GM23248 (cell line): ENCODE measurements around the gene MNAT1. TPM values are rescaled to one million over a fixed set of nuclear protein-coding genes. Genes with fewer than 3 reads are reported as not detected.

ENCODE experiments used
- DNase-seq: peaks from one replicate; pipeline ENCODE4 v3.0.0-alpha.2; 2015
- H2AFZ ChIP-seq: fragments of 200-600 bp; sonication (generic); 2 replicates; pipeline ENCODE4 v1.6.1; 2016; ENCODE audit warnings: antibody characterized with exemption
- H3F3A ChIP-seq: fragments of 200-600 bp; sonication (generic); 2 replicates; pipeline ENCODE4 v1.6.1; 2016; ENCODE audit warnings: mild to moderate bottlenecking, antibody characterized with exemption, mixed run types; ENCODE audit not compliant: insufficient read depth
- H3K27ac ChIP-seq: fragments of 200-600 bp; sonication (generic); 2 replicates; pipeline ENCODE4 v1.5.1; 2016; ENCODE audit warnings: mild to moderate bottlenecking
- H3K27me3 ChIP-seq: fragments of 200-600 bp; sonication (generic); replicated peaks from 2 replicates; pipeline ENCODE4 v1.6.1; 2016; ENCODE audit warnings: mild to moderate bottlenecking; ENCODE audit not compliant: insufficient read depth
- H3K36me3 ChIP-seq: fragments of 200-600 bp; sonication (generic); 2 replicates; pipeline ENCODE4 v1.6.1; 2016; ENCODE audit warnings: low read depth, mild to moderate bottlenecking
- H3K4me1 ChIP-seq: fragments of 200-600 bp; sonication (generic); 2 replicates; pipeline ENCODE4 v1.6.1; 2016; ENCODE audit warnings: mild to moderate bottlenecking; ENCODE audit not compliant: insufficient read depth
- H3K4me2 ChIP-seq: fragments of 200-600 bp; sonication (generic); one replicate; pipeline ENCODE4 v1.6.1; 2016; ENCODE audit warnings: mild to moderate bottlenecking; ENCODE audit not compliant: unreplicated experiment
- H3K4me3 ChIP-seq: fragments of 200-600 bp; sonication (generic); 2 replicates; pipeline ENCODE4 v1.5.1; 2016; ENCODE audit warnings: mild to moderate bottlenecking
- H3K79me2 ChIP-seq: fragments of 200-600 bp; sonication (generic); 2 replicates; pipeline ENCODE4 v1.6.1; 2016; ENCODE audit warnings: mild to moderate bottlenecking; ENCODE audit not compliant: insufficient read depth
- H3K9ac ChIP-seq: fragments of 200-600 bp; sonication (generic); 2 replicates; pipeline ENCODE4 v1.6.1; 2016; ENCODE audit warnings: mild to moderate bottlenecking
- H3K9me2 ChIP-seq: fragments of 200-600 bp; sonication (generic); 2 replicates; pipeline ENCODE4 v1.6.1; 2016; ENCODE audit warnings: mixed run types, mild to moderate bottlenecking, moderate library complexity; ENCODE audit not compliant: insufficient read depth
- H3K9me3 ChIP-seq: fragments of 200-600 bp; sonication (generic); one replicate; pipeline ENCODE4 v1.6.1; 2017; ENCODE audit warnings: low read depth
- H4K20me1 ChIP-seq: fragments of 200-600 bp; sonication (generic); 2 replicates; pipeline ENCODE4 v1.6.0; 2016; ENCODE audit not compliant: insufficient read depth
- EZH2 ChIP-seq: fragments of 200-600 bp; sonication (generic); IDR thresholded peaks from 2 replicates; pipeline ENCODE4 v1.6.1; 2018; ENCODE audit warnings: antibody characterized with exemption, mild to moderate bottlenecking; ENCODE audit not compliant: insufficient read depth, poor library complexity, severe bottlenecking
- EZH2phosphoT487 ChIP-seq: fragments of 200-600 bp; sonication (generic); IDR thresholded peaks from 2 replicates; pipeline ENCODE4 v1.6.1; 2018; ENCODE audit warnings: antibody characterized with exemption, moderate library complexity, mild to moderate bottlenecking, low read depth; ENCODE audit not compliant: insufficient read depth
- WGBS, 2 experiments: methylation state at CpG; one replicate each; pipeline ENCODE4 v1.1.6; 2015 to 2017; ENCODE audit warnings: low lambda C conversion rate in 2 of 2, low coverage in 1 of 2; ENCODE audit errors: missing lambda C conversion rate in 2 of 2; 5-methylcytosine and 5-hydroxymethylcytosine counted together
- in situ Hi-C: fragments of 300-500 bp; cut with MboI; formaldehyde crosslinking; loops from 2 replicates; pipeline ENCODE4 v1.15.0; 2020
- polyA plus RNA-seq: library from polyadenylated mRNA; unstranded; fragments of >200 nt; fragmentation: Nextera tagmentation; extraction: Ambion mirVana; gene quantifications from 2 replicates; pipeline ENCODE4 v1.2.1, GENCODE V29; 2016
- total RNA-seq: library from RNA; depleted of rRNA; stranded (reverse); fragments of >200 nt; shearing (Covaris generic); gene quantifications from 2 replicates; pipeline ENCODE4 v1.2.3, GENCODE V29; 2014

The MNAT1 gene
- total and polyA plus RNA-seq, 2 experiments from 2014 or later, result 39.9 to 53.8 TPM

GRCh38 chr14:60980811-60981632 is 246.5 kb downstream of the MNAT1 start, which contains the start of the genes SLC38A6 and TRMT5:
Gene SLC38A6, plus strand, starts transcription at chr14:60981245. Its CDS starts 33 bp downstream, at chr14:60981278.
Gene TRMT5, minus strand, starts transcription at chr14:60981079. Its CDS starts 106 bp downstream, at chr14:60980973.
- in situ Hi-C loops, result no loop called here
- H3K79me2 ChIP-seq, result peaks cover 56% of the 10 kb centered on the region
- H3K9me3 ChIP-seq, result no peaks in the 10 kb centered on the region
- H2AFZ ChIP-seq, result peak within 1 kb of the TSS; percentile 87
- peaks cover 29% of the 10 kb centered on the region for H3K4me1 ChIP-seq
- peak within 1 kb of the TSS; percentile 95 for H3K9ac ChIP-seq
- H4K20me1 ChIP-seq, result no peaks in the 10 kb centered on the region
- H3K27ac ChIP-seq, result peak within 1 kb of the TSS; percentile 95
- TF ChIP-seq EZH2phosphoT487, result no peak
- TF ChIP-seq EZH2, result no peak
- H3K4me3 ChIP-seq, result peak within 1 kb of the TSS; percentile 95
- H3K27me3 ChIP-seq, result no peaks in the 10 kb centered on the region
- 0 to 1% methylated on average over 59 of the region's 59 CpGs for WGBS, 2 experiments
- DNase-seq, result peak; percentile 98
- H3K4me2 ChIP-seq, result peak within 1 kb of the TSS; percentile 92
- H3F3A ChIP-seq, result peaks cover 16% of the 10 kb centered on the region
- no peaks in the 10 kb centered on the region for H3K9me2 ChIP-seq
- peaks cover 6% of the 10 kb centered on the region; the same call in 1 of the 2 replicates for H3K36me3 ChIP-seq

GRCh38 chr14:60981633-60982455 is 247.3 kb downstream of the MNAT1 start:
- Histone ChIP-seq H3K4me3 (peak overlapping the region; percentile 95), H3K4me1 (peaks cover 29% of the 10 kb centered on the region), H3F3A (peaks cover 16% of the 10 kb centered on the region), H3K79me2 (peaks cover 57% of the 10 kb centered on the region), H3K9ac (peak overlapping the region; percentile 95), H3K27ac (peak overlapping the region; percentile 95), H3K9me2 (no peaks in the 10 kb centered on the region), H4K20me1 (no peaks in the 10 kb centered on the region), H3K36me3 (peaks cover 10% of the 10 kb centered on the region; the same call in 1 of the 2 replicates), H2AFZ (peak overlapping the region; percentile 87), H3K27me3 (no peaks in the 10 kb centered on the region), H3K4me2 (peak overlapping the region; percentile 92), H3K9me3 (no peaks in the 10 kb centered on the region)
- 0 to 1% methylated on average over 12 of the region's 12 CpGs for WGBS, 2 experiments
- in situ Hi-C loops, result no loop called here
- no peak for TF ChIP-seq EZH2phosphoT487
- TF ChIP-seq EZH2, result no peak
- peak; percentile 88 for DNase-seq

- Histone ChIP-seq H3K4me2 (no peak overlapping the region), H3K27ac (no peak overlapping the region), H3K9me3 (no peaks in the 10 kb centered on the region), H3F3A (peaks cover 23% of the 10 kb centered on the region), H4K20me1 (no peaks in the 10 kb centered on the region), H3K9me2 (no peaks in the 10 kb centered on the region), H3K79me2 (peaks cover 39% of the 10 kb centered on the region), H3K27me3 (no peaks in the 10 kb centered on the region), H2AFZ (no peak overlapping the region), H3K36me3 (peaks cover 22% of the 10 kb centered on the region; the same call in 1 of the 2 replicates), H3K4me3 (no peak overlapping the region), H3K4me1 (peaks cover 15% of the 10 kb centered on the region), H3K9ac (no peak overlapping the region)
- 98 to 100% methylated on average over 1 of the region's 1 CpG for WGBS, 2 experiments
- DNase-seq, result no peak
- in situ Hi-C loops, result no loop called here
- no peak for TF ChIP-seq EZH2
- no peak for TF ChIP-seq EZH2phosphoT487
These were observed 249.6 kb downstream of the MNAT1 start for GRCh38 chr14:60984196-60984595.

DNA sequence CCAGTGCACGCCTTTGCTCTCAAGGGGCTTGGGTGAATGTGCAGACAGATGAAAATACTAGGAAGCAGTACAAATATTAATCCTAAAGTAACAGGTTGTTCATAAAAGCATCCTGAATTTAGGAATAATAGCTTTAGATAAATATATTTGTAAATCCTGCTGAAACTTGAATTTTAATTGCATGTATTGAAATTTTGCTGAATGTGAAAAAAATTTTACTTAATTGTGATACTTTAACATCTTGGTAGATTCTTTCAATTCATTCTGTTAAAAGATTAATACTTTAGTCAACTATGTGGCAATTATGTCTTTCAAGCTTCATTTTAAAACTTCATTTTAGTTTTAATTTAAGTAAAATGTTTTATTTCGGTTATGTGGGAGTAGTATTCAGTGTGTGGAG is 251.9 kb downstream of the MNAT1 start:
- in situ Hi-C loops, result no loop called here
- peaks cover 29% of the 10 kb centered on the region for H3K79me2 ChIP-seq

More for the DNA sequence above, 251.9 kb downstream of the MNAT1 start:
- H3K36me3 ChIP-seq, result peaks cover 23% of the 10 kb centered on the region
- no peak overlapping the region for H3K9ac ChIP-seq
- H3K4me1 ChIP-seq, result peaks cover 15% of the 10 kb centered on the region
- H3K27me3 ChIP-seq, result no peaks in the 10 kb centered on the region
- no peak for DNase-seq
- peaks cover 23% of the 10 kb centered on the region for H3F3A ChIP-seq
- H3K27ac ChIP-seq, result no peak overlapping the region
- no peaks in the 10 kb centered on the region for H3K9me2 ChIP-seq
- no peaks in the 10 kb centered on the region for H3K9me3 ChIP-seq
- 97 to 98% methylated on average over 2 of the region's 2 CpGs for WGBS, 2 experiments
- H4K20me1 ChIP-seq, result no peaks in the 10 kb centered on the region
- H2AFZ ChIP-seq, result no peak overlapping the region
- no peak overlapping the region for H3K4me3 ChIP-seq
- no peak overlapping the region for H3K4me2 ChIP-seq
- no peak for TF ChIP-seq EZH2
- TF ChIP-seq EZH2phosphoT487, result no peak
